ENCODE measurements around the gene PSMD14.

Gene PSMD14

DNA sequence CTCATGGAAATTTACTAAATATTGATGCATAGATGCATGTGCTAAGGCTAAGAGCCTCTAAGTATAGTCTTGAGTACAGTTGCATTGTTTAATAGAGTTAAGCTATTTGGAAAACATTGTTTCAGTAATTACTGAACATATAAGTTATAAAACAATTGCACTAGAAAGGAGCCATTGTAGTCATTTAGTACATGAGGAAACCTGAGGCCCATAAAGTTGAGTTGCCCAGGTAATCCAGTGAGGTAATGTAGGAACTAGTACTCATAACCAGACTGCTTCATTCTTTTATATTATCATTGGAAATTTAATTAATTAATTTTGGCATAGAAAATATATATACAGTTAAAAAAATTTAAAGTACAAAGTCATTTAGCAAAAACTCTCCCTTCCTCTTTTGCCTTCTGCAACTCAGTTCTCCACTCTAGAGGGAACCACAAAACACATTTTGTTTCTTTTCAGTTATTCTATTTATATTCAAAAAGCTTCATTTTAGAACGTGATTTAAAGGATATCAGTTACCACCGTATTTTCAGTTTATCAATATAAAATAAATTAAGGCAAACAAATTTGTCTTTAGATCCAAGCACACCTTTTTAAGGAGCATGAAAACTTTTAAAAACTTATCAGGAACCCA lies 80.0 kb downstream of the PSMD14 start:
- DNase-seq, result no peak

DNA sequence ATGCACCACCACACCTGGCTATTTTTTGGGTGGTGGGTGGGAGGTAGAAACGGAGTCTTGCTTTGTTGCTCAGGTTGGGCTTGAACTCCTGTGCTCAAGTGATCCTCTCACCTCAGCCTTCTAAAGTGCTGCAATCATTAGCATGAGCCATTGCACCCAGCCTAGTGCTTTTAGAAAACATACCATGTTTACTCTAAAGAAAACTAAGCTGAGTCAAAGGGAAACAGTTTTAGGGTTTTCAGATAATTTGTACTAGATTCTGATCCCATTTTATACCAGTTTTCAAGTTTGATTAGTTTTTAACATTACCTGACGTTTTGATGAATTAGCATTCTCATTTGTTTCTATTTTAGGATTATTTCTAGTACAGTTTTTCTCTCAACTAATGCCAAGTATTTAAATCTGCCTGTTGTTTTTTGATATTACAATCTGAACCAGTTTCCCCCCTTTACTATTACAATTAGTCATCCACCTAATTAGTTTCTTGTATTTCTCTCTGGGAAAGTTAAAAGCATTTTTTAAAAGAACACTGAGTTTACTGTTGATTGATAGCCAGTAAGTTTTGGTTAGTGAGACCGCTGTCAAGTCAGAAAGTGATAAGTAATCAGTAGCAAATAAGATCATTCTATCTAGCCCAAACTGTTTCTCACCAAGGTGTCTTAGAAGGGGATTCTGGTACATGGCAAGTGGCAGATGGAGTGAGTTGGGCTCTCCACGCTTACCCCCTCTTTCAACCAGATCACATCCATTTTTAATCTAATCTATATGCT lies 83.7 kb downstream of the PSMD14 start:
- no peak for DNase-seq

DNA sequence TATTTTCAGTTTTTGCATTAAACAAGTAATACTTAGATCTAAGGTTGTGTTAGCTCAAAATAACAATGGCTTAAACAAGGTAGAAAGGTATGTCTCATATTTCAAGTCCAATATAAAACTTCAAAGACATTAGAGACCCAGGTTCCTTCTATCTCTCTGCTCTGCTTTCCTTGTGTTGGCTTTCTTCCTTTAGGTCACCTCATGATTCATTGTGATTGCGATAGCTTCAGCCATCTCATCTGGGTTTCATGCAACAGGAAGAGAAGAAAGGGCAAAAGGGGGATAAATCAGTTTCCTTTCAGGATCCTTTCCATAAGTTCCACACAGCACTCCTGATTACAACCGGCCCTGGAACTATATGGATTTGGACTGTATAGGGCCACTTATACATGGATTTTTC lies 91.9 kb downstream of the PSMD14 start:
- no peak for DNase-seq

DNA sequence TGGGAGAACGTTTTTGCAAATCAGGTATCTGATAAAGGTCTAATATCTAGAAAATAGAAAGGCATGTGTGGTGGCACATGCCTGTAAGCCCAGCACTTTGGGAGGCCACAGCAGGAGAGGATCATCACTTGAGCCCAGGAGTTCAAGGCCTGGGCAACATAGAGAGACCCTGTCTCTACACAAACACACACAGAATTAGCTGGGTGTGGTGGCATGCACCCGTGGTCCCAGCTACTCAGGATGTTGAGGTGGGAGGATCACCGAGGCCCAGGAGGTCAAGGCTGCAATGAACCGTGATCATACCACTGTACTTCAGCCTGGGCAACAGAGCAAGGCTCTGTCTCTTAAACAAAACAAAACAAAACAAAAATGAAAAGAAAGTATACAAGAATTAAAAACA lies 94.1 kb downstream of the PSMD14 start:
- DNase-seq, result no peak

DNA sequence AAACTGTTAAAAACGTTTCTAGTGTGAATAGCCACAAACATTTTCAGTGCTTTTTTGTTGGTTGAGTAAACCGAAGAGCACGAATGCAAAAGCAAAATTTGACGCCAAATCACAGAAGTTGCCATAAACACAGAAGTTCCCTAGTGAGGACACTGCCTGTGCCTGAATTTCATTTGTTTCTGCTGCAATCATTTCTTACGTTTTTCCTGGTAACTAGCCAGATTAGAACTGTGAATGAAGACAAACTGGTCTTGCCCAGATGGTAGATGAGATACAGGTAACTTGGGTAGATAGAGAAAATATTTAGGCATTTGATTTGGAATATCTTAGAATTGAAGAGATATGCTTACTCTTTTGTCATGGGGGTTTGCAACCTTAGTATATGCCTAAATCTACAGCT lies 98.1 kb downstream of the PSMD14 start:
- DNase-seq, result no peak

DNA sequence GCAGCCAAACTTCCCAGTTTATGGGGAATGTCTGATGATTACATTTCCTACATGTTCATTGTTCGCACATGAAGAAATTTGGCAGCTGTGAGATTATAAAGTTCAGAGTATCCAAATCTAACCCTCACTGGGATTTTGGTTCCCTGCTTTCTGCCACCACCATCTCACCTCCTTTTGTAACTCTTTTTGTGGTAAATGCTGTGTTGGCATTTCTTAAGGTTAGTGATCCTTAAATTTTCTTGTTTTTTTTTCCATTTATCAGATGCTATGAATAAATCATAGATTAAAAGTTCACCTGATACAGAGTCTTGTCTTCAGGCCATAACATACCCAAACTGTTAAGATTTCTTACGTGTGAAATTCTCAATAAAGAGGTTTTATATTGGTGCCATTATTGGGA lies 99.4 kb downstream of the PSMD14 start:
- DNase-seq, result no peak

DNA sequence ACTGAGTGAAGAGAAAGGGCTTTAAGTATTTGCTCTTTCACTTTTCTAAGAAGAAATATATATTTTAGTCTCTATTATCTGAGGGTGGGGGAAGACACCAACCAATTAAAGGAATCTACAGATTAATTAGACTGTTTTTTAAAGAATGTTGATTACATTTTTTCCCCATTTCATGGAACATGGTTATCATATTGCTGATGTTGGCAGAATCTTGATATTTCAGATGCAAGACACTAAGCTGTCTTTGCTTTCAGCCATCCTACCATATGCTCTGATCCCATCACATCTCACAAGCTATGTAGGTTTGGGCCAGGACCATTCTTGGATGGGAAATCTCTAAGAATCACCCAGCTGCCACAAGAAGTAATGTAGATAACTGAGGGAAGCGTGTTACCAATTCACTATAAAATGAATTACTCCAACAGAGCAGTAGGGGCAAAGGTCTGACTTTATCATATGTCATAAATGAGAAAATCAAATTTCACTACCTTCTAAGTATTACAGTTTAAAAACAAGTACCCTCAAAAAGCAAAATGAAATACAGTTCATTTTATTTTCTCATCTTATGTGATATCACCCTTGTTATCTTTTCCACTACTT lies 101.2 kb downstream of the PSMD14 start:
- DNase-seq, result no peak

DNA sequence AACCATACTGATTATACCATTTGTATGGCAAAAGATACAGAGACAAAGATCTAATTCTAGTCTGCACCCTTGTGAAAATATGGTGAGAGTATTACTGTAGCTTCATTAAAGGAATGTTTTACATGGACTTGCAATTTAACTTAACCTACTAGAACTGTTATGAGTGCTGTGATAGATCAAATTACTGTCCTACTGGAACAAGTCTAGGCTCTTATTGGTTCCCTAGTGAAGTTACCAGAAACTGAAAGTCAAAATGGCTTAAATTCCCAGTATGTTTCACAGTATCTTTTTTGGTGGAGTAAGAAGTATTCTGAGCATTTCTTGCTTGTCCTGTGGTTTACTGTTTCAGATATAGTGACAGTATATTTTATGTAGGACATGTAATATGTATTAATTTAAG lies 104.1 kb downstream of the PSMD14 start:
- DNase-seq, result no peak

DNA sequence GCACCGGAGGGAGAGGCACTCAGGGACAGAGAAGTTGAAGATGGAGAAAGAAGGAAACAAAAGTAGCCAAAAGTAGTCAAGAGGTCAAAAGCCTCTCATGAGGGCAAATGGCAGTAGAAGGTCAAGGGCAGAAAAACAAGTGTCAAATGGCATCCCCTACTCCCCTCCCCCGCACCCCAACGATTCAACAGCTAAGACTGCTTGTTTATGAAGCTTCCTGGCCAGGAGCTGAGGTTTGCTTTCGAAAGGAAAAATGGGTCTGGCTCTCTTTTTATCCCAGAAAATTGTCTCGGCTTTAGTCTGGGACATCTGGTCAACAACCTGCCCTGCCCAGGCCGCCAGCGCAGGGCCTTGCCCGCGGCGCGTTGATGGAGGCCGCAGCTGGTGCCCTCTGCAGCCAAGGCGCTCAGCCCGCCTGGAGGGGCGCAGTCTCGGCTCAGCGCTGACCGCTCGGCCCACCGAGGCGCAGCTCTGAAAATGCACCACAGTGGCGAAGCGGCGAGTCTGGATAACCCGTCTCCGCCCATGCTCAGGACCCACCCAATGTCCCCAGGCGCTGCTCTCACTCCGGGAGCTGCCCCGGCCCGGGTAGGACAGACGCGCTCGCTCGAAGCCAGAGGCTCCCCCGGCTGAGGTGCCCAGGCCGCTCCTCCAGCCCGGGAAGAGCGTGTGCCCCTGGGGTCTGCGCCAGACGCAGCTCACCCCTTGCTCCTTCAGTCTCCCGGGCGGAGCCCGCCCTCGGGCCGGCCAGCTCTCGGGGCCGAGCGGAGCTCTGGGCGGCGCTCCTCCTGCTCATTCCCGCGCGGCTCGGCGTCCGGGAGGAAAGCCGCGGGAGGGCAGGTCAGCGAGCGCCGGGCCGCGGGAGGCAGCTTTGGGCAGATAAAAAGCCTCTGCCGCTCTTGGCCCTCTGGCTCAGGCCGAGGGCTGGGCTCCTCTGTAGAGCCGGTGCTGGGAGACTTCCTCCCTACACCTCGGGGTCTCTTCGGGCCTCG lies 106.1 kb downstream of the PSMD14 start:
- DNase-seq, result no peak

DNA sequence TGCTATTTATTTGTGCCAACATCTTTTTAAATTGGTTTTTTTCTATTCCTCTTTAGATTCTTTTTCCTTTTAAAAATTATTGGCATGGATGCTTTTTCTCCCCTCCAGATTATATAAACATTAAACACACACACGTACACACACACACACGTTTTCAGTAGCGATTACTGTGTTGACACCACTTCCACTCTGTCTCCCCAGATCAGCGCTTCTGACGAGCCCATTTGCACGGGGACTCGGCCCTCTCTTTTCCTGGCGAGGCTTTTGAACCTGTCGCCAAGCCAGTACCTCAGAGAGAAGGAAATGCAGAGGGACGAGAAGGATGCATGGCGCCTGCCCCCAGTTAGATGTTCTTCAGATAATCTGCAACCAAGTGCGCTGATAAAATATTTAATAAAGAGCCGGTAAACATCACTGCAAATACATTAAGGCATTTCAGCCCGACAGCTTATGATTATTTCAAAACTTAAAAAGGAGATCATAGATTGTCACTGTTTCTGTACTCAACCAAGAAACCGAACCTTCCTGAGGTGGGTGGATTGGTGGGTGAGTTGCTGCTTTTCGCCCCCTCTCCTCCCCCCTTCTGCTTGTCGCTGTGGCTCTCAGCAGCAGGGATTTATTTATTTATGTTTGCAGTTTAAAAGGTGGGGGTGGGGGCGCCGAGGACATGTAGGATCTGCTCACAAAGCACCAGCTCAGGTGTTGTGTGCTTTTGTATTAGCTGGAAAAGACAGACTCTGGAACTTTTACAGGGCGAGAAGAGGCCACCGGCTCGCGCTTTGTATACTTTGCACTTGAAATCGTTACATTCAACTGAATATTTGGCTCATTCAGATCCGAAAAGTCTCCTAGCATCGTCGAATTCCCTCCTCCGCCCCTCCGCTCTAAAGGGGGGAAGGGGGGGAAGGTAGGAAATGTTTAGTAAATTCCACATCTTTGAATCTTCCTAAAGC lies 107.1 kb downstream of the PSMD14 start:
- no peak for DNase-seq

DNA sequence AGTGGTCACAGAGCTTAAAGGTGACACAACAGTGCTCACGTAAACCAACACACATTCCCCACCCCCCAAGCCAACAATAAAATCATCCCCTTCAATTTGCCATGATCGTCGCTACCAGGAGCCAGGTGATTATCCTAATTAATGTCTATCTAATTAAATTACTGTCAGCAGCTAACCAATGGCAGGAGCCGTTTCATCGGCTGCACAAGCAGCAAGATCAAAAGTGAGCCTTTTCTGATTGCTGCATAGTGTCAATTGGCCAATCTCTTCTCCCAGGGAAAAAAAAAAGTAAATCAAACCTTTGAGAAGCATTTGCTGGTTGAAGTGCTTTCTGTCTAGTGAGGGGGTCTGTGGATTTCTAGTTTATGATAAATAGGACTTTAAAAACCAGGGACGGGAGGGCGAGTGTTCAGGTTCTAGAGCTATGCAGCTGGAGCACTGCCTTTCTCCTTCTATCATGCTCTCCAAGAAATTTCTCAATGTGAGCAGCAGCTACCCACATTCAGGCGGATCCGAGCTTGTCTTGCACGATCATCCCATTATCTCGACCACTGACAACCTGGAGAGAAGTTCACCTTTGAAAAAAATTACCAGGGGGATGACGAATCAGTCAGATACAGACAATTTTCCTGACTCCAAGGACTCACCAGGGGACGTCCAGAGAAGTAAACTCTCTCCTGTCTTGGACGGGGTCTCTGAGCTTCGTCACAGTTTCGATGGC lies 107.9 kb downstream of the PSMD14 start, which contains the start of gene TBR1:
TSS of gene TBR1 (plus strand) at position 311 of the 721 bp plus-strand sequence. CDS start at position 425, 114 bp downstream.
- DNase-seq, result no peak

DNA sequence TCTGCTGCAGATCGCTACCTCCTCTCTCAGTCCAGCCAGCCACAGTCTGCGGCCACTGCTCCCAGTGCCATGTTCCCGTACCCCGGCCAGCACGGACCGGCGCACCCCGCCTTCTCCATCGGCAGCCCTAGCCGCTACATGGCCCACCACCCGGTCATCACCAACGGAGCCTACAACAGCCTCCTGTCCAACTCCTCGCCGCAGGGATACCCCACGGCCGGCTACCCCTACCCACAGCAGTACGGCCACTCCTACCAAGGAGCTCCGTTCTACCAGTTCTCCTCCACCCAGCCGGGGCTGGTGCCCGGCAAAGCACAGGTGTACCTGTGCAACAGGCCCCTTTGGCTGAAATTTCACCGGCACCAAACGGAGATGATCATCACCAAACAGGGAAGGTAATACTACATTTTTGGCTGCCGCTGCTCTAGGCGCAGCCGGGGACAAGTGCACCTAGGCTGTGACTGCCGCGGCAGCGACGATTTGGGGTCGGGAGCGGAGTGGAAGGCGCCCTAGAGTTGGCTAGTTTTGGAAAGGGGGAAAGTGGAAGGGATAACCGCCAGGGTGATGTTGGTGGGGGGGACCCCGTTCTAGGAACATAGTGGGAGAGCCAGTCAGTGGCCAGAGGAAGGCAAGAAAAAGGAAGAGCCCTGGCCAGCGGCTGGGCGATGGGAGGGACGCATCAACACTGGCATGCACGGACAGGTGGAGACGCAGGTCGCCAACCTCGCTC lies 108.6 kb downstream of the PSMD14 start:
- no peak for DNase-seq

DNA sequence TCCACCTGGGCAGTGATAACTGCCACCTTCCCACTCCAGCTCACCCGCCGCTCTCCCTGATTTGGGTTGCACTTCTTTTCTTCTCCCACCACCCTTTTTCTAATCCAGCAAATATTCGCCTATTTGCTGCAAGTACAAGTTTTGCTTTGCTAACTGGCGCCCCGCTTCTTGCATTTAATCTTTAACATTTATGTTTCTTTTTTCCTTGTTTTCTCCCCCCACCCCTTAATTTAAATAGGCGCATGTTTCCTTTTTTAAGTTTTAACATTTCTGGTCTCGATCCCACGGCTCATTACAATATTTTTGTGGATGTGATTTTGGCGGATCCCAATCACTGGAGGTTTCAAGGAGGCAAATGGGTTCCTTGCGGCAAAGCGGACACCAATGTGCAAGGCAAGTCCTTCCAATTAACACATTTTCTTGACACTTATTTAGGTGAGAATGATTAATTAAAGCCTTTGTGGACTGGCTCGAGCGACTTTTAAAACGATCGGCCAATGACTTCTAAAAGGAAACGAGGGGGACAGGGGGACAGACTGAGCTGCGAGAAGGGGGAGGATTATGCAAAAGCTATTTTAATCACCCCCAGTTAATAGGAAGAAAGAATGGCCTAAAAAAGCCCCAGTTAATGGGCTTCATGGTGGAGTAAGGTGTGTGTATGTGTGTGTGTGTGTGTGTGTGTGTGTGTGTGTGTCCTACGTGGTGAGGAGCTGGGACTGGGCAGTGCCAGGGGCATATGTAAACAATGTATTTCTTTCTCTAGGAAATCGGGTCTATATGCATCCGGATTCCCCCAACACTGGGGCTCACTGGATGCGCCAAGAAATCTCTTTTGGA lies 109.4 kb downstream of the PSMD14 start:
- DNase-seq, result no peak

DNA sequence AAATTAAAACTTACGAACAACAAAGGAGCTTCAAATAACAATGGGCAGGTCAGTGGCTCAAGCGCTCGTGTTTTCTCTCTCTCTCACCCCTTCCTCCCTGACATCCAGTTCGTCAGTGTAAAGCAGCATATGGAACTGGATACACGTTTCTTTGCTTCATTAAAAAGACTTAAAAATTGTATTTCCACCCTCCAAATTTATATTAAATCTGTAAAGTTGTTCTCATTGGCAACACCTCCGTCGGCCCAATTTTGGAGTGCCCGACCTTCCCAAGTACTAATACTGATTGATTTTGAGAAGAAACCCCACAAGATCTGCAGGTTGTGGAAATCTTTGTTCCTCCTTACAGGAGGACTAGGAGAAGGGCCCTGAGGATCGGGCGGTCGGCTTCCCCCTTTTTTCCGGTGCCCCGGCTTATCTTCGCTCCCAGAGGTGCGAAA lies 110.1 kb downstream of the PSMD14 start:
- DNase-seq, result no peak

DNA sequence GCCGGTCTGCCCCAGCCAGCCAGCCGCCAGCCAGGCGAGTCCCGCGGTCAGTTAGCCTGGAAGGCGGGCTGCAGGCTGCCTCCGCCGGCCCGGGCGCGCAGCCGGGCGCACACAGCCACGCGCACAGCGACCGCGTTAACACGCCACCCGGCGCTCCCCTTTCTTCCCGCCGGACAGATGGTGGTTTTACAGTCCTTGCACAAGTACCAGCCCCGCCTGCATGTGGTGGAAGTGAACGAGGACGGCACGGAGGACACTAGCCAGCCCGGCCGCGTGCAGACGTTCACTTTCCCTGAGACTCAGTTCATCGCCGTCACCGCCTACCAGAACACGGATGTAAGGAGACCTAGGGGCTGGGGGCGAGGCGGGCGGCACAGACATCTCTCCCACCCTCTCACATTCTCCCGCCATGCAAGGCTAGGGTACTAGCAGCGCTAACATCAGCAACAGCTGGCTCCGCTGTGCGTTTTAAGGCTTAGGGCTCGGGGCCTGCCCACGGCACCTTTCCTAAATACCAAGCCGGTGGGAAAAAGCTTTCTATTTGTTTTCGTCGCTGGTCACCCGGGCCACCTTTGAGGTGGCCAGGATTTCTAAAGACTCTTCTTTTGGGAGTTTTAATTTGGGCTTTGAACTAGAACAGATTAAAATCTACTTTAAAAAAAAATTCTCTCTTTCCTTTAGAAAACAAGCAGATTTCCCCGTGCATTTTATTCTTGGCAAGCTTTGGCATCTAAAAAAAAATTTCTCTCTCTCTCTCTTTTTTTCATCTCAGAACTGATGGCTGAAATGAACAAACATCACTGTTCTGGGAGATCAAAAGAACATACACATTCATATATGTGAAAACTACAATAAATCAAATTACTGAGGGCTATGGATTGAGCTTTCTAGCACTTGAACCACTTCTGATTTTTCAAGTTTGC lies 110.8 kb downstream of the PSMD14 start:
- no peak for DNase-seq

DNA sequence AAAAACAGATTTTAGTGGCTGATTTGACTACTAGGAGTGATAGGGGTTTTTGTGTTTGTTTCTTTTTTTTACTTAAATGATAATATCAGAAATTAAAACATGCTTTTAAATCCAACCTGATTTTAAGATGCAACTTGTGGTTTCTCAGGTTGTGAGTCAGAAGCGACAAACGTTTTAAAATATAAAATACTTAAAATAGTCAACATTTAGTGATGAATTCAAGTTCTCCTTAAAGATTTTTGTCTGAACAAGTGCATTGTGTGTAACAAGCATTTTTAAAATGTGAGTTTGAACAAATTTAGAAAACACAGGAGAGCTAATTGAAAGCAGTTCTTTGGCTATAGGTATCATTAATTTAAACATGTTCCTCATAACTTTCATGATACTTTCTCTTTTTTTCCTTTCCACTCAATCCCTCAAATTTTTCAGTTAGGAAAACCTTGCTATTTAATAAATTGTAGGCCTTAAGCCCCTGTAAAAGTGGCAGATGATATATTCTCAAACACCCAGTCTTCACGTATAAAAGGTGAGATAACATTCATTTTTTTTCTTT lies 111.5 kb downstream of the PSMD14 start:
- DNase-seq, result no peak

DNA sequence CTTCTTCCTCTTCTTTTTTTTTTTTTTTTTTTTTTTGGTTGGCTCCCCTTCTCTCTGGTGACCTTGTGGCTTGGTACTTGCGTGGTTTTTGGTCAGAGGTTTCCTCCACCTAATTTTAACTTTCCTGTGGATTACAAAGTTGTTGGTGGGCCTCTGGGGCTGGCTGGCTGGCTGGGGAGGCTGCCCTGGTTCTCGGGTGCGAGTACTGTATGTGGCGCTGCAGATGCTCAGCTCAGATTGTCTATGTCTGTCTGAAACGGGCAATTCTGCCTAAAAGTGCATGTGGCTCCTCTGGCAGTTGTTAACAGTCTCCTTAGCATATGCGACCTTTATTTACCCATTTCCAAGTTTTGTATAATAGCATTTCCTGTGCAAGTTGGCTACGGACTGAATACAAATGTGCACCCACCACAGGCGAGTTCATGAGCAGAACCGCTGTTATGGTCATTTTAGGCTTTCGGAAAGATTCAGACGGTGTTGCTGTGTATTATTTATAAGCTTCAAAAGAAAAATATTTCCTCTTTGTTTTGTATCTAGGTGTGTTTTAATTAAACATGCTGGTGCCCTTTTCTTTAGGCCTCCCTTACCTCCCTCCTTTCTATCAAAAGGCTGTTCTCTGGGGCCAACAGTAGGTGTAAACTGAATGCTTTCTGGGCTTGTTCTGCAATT lies 112.3 kb downstream of the PSMD14 start:
- no peak for DNase-seq
